Measurements from ENCODE around the gene MED6.

- no peak for TF ChIP-seq EZH2phosphoT487 (IDR thresholded peaks at IDR 0.05; ENCODE audit: borderline replicate concordance, low read length)
- TF ChIP-seq, protein P1, sequence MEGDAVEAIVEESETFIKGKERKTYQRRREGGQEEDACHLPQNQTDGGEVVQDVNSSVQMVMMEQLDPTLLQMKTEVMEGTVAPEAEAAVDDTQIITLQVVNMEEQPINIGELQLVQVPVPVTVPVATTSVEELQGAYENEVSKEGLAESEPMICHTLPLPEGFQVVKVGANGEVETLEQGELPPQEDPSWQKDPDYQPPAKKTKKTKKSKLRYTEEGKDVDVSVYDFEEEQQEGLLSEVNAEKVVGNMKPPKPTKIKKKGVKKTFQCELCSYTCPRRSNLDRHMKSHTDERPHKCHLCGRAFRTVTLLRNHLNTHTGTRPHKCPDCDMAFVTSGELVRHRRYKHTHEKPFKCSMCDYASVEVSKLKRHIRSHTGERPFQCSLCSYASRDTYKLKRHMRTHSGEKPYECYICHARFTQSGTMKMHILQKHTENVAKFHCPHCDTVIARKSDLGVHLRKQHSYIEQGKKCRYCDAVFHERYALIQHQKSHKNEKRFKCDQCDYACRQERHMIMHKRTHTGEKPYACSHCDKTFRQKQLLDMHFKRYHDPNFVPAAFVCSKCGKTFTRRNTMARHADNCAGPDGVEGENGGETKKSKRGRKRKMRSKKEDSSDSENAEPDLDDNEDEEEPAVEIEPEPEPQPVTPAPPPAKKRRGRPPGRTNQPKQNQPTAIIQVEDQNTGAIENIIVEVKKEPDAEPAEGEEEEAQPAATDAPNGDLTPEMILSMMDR (IDR thresholded peaks at IDR 0.05; ENCODE audit: low read depth, low read length, poor library complexity, severe bottlenecking): no peak
Measured at GRCh38 chr14:70649803-70650202, 49.3 kb upstream of the MED6 start.

All from DOHH2 (cell line).